Naive thymus-derived CD4-positive, alpha-beta T cell (primary cell): ENCODE measurements around the gene SUGP1. TPM values are rescaled to one million over a fixed set of nuclear protein-coding genes. Genes with fewer than 3 reads are reported as not detected.

Experiments
- ATAC-seq: fragments of 150-1000 bp; cut with Tn5 transposase; 2 replicates; pipeline ENCODE4 v1.10.0; 2021; ENCODE audit warnings: mild to moderate bottlenecking, moderate library complexity
- CTCF ChIA-PET: fragments of 350-600 bp; sonication (Branson Sonifier 250); formaldehyde crosslinking; loops from one replicate; lab custom pipeline; 2021; ENCODE audit warnings: antibody characterized with exemption; lab: Charles Lee
- POLR2A ChIA-PET: fragments of 350-600 bp; sonication (Branson Sonifier 250); formaldehyde crosslinking; loops from one replicate; lab custom pipeline; 2021; ENCODE audit warnings: antibody characterized with exemption, inconsistent platforms; lab: Charles Lee
- DNase-seq, 9 donors: peaks; one replicate each; pipeline versions ENCODE4 v3.0.0 to v3.0.0-alpha.2; 2020 to 2022; ENCODE audit warnings: mixed read lengths in 1 of 9
- H3K27ac ChIP-seq: one replicate; pipeline ENCODE4 v1.7.0; 2013; ENCODE audit warnings: mild to moderate bottlenecking, low read depth, low read length, moderate library complexity
- H3K27me3 ChIP-seq, 2 donors: one replicate each; pipeline ENCODE4 v1.7.0; 2013; ENCODE audit warnings: low read length in 2 of 2, mild to moderate bottlenecking in 2 of 2, moderate library complexity in 2 of 2; ENCODE audit not compliant: control insufficient read depth in 2 of 2, insufficient read depth in 2 of 2
- H3K36me3 ChIP-seq, 3 experiments: 1 replicate in 2 of 3; 2 replicates in 1 of 3; pipeline ENCODE4 v1.7.0; 2013; ENCODE audit warnings: low read length in 3 of 3, mild to moderate bottlenecking in 3 of 3, moderate library complexity in 1 of 3; ENCODE audit not compliant: insufficient read depth in 3 of 3, control insufficient read depth in 2 of 3
- H3K4me1 ChIP-seq, 2 donors: one replicate each; pipeline ENCODE4 v1.7.0; 2013; ENCODE audit warnings: low read length in 2 of 2, mild to moderate bottlenecking in 2 of 2, moderate library complexity in 1 of 2; ENCODE audit not compliant: control insufficient read depth in 2 of 2, insufficient read depth in 2 of 2
- H3K4me3 ChIP-seq: 2 replicates; pipeline ENCODE4 v1.7.0; 2013; ENCODE audit warnings: mild to moderate bottlenecking, low read length
- H3K9me3 ChIP-seq, 3 experiments: 1 replicate in 2 of 3; 2 replicates in 1 of 3; pipeline ENCODE4 v1.7.0; 2013; ENCODE audit warnings: low read length in 3 of 3; ENCODE audit not compliant: control insufficient read depth in 2 of 3
- H3K27ac Mint-ChIP-seq, 9 donors: one replicate each; pipeline ENCODE4 v1.8.0; 2020 to 2022; ENCODE audit warnings: mixed read lengths in 9 of 9, mild to moderate bottlenecking in 8 of 9, moderate library complexity in 5 of 9, inconsistent platforms in 2 of 9
- H3K27me3 Mint-ChIP-seq, 5 donors: one replicate each; pipeline ENCODE4 v1.8.0; 2021 to 2022; ENCODE audit warnings: mixed read lengths in 5 of 5, mild to moderate bottlenecking in 1 of 5
- H3K36me3 Mint-ChIP-seq, 5 donors: one replicate each; pipeline ENCODE4 v1.8.0; 2020 to 2022; ENCODE audit warnings: mixed read lengths in 5 of 5, mild to moderate bottlenecking in 3 of 5, inconsistent platforms in 1 of 5
- H3K4me1 Mint-ChIP-seq, 7 donors: one replicate each; pipeline ENCODE4 v1.8.0; 2020 to 2022; ENCODE audit warnings: mixed read lengths in 7 of 7, mild to moderate bottlenecking in 3 of 7, inconsistent platforms in 1 of 7
- H3K4me3 Mint-ChIP-seq, 10 donors: one replicate each; pipeline ENCODE4 v1.8.0; 2020 to 2022; ENCODE audit warnings: mild to moderate bottlenecking in 10 of 10, mixed read lengths in 10 of 10, moderate library complexity in 6 of 10, inconsistent platforms in 2 of 10
- H3K9me3 Mint-ChIP-seq, 11 donors: one replicate each; pipeline ENCODE4 v1.8.0; 2020 to 2022; ENCODE audit warnings: mixed read lengths in 11 of 11, mild to moderate bottlenecking in 4 of 11, inconsistent platforms in 1 of 11, moderate library complexity in 1 of 11
- intact Hi-C, 2 donors: fragments of 100-400 bp; cut with micrococcal nuclease; formaldehyde crosslinking; loops; one replicate each; pipeline ENCODE4 v1.15.1; 2023
- polyA plus RNA-seq, 2 donors: library from polyadenylated mRNA; unstranded; fragments of 300-500 nt; fragmentation: Illumina TruSeq; gene quantifications; one replicate each; pipeline ENCODE4 v1.2.3, GENCODE V29; 2021
- total RNA-seq, 6 experiments: library from RNA in 5 of 6; stranded (reverse) in 5 of 6; gene quantifications; 1 replicate in 5 of 6; 2 replicates in 1 of 6; pipeline ENCODE4 v1.2.3 and lab custom pipeline; 2021 to 2026

SUGP1 gene
- total and polyA plus RNA-seq, 7 experiments from 2014 or later: 36.0 to 96.6 (median 59.7) TPM

DNA sequence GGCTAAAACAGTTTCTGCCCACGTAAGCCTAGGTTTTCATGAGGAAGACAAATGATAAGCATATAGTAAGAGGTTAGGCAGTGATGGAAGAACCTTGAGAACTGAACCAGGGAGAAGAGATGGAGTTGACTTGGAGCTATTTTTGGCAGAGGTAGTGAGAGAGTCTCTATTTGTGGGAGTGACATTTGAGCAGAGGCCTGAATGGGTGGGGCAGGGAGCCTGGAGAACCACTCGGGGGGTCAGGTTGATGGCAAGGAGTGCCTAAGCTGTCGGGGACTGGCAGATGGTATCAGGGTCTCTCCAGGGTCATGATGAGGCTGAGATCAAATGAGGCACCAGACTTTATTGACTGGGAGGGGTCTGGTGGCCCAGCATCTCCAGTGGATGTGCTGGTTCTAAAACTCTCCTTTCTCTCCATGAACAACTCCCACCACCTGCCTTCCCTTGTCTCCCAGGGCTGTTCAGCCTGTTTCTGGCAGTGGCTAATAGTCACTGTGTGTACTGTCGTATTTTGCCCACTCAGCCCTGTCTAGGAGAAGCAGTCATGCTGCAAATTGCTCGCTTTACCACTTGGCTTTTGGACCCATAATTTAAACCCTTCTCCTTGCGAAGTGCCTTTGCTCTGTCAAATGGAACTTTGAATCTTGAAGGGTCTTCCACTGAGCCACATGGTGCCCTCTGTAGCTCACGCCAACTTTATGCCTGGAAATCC lies 3.9 kb upstream of the SUGP1 start:
- ChIA-PET CTCF (no interaction called here), POLR2A (interaction anchor here (0.6 to 1.5 kb wide), 3 partner anchors 10 to 714 kb away, joined by 3 read pairs; no protein-coding TSS in a partner anchor)
- peak overlapping the region in 8 of 10 donors; percentile 3 to 73 (median 28) for H3K4me3 Mint-ChIP-seq
- peaks cover 0 to 52% (median 6%) of the 10 kb centered on the region in 3 experiments for H3K36me3 ChIP-seq
- ATAC-seq: no peak
- H3K9me3 ChIP-seq: no peaks in the 10 kb centered on the region
- peaks cover 21 to 24% of the 10 kb centered on the region in 2 donors for H3K4me1 ChIP-seq
- peak overlapping the region in 7 of 9 donors; percentile 39 to 82 (median 67) for H3K27ac Mint-ChIP-seq
- H3K27ac ChIP-seq: peak overlapping the region; percentile 13
- no peak for DNase-seq
- no peaks in the 10 kb centered on the region for H3K27me3 Mint-ChIP-seq
- H3K36me3 Mint-ChIP-seq: peaks cover 6 to 32% (median 30%) of the 10 kb centered on the region in 5 donors
- intact Hi-C loops: no loop called here
- H3K27me3 ChIP-seq: no peaks in the 10 kb centered on the region
- no peak overlapping the region for H3K4me3 ChIP-seq
- peaks cover 31 to 69% (median 51%) of the 10 kb centered on the region in 7 donors for H3K4me1 Mint-ChIP-seq
- peaks cover 0 to 3% (median 0%) of the 10 kb centered on the region in 11 donors for H3K9me3 Mint-ChIP-seq

DNA sequence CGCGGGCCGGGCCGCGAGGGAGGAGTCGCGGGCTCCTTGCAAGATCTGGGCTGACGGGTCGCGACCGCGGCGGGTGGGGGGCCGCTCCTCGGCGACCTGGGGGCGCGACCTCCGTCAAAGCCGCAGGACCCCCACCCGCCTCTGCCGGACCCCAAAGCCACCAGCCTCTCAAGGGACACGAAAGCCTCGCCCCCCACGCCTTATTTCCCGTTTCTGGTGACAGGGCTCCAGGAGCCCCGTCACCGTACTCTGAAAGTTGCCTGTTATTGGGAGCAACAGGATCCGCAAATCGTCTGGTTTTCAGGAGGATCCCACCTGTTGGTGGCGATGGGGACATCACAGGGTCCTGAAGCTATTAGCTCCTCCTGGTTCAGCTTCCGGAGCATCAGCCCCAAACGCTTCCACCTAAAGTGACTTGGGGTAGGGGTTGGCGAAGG lies 850 bp upstream of the SUGP1 start:
- peaks cover 0 to 3% (median 0%) of the 10 kb centered on the region in 11 donors for H3K9me3 Mint-ChIP-seq
- H3K4me1 Mint-ChIP-seq: peaks cover 26 to 70% (median 49%) of the 10 kb centered on the region in 7 donors
- peaks cover under 1 to 35% (median 4%) of the 10 kb centered on the region in 3 experiments for H3K36me3 ChIP-seq
- peak overlapping the region; percentile 95 for H3K27ac ChIP-seq
- H3K4me1 ChIP-seq: peaks cover 23 to 30% of the 10 kb centered on the region in 2 donors
- no peaks in the 10 kb centered on the region for H3K27me3 ChIP-seq
- H3K4me3 ChIP-seq: peak overlapping the region; percentile 89
- CTCF ChIA-PET: interaction anchor here (0.6 kb wide), 1 partner anchor 124 kb away, joined by 4 read pairs; no protein-coding TSS in a partner anchor
- POLR2A ChIA-PET: interaction anchor here (0.7 to 2.0 kb wide), 4 partner anchors 8 to 140 kb away, joined by 3 to 6 read pairs (median 3); partner anchors contain the start of gene GATAD2A
- H3K27me3 Mint-ChIP-seq: no peaks in the 10 kb centered on the region
- H3K27ac Mint-ChIP-seq: peak overlapping the region; percentile 84 to 99 (median 97)
- H3K4me3 Mint-ChIP-seq: peak overlapping the region; percentile 93 to 100 (median 98)
- intact Hi-C loops: loop anchor here in 1 of 2 donors (2.0 kb wide), 1 partner anchor 44 kb away; no protein-coding TSS in a partner anchor
- ATAC-seq (no peak), DNase-seq (peak in 4 of 9 donors; percentile 7 to 26 (median 11))
- peaks cover 6 to 23% (median 19%) of the 10 kb centered on the region in 5 donors for H3K36me3 Mint-ChIP-seq
- H3K9me3 ChIP-seq: no peaks in the 10 kb centered on the region

DNA sequence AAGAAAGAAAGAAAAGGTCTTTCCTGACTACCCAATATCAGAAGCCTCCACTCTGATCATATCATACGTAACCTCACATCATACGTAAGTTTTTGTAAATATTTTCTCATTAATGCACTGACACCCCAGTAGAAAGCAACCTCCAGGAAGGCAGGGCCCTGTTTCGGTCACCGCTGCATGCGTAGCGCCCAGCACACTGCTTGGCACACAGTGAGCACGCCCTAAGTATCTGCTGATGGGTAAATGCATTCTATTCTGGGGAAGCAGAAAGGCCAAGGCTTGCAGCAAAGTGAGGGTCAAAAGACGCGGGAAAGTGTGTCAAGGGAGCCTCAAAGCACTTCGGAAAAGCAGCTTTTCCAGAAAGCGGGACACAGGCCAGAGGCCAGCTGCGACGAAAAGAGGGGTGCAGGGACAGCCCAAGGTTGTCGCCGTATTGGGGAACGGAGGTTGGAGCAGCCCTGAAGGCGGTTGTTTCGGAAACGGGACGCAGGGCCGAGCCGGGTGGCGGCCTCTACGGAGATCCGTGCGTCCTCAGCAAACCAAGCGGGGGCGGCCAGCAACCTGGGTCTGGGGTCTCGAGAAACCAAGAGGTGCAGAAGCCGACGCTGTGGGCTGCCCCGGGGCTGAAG lies 463 bp downstream of the SUGP1 start:
- H3K4me1 Mint-ChIP-seq: peaks cover 20 to 63% (median 45%) of the 10 kb centered on the region in 7 donors
- H3K9me3 ChIP-seq: no peaks in the 10 kb centered on the region
- DNase-seq: no peak
- H3K27me3 ChIP-seq: no peaks in the 10 kb centered on the region
- ATAC-seq: no peak
- intact Hi-C loops: loop anchor here (1.0 to 2.0 kb wide), 17 partner anchors 45 to 581 kb away; partner anchors contain the start of genes BORCS8 (in 2 of the 2), GATAD2A (in 2 of the 2), NDUFA13 (in 2 of the 2) and NR2C2AP (in 2 of the 2)
- peak overlapping the region; percentile 89 for H3K4me3 ChIP-seq
- H3K27me3 Mint-ChIP-seq: no peaks in the 10 kb centered on the region
- H3K4me1 ChIP-seq: peaks cover 23 to 30% of the 10 kb centered on the region in 2 donors
- ChIA-PET POLR2A (interaction anchor here (2.0 kb wide), 1 partner anchor 9 kb away, joined by 6 read pairs; no protein-coding TSS in a partner anchor), CTCF (no interaction called here)
- H3K27ac Mint-ChIP-seq: peak overlapping the region; percentile 96 to 100 (median 99)
- H3K36me3 Mint-ChIP-seq: peaks cover 3 to 21% (median 12%) of the 10 kb centered on the region in 5 donors
- peaks cover 0 to 3% (median 0%) of the 10 kb centered on the region in 11 donors for H3K9me3 Mint-ChIP-seq
- H3K36me3 ChIP-seq: peaks cover 7 to 36% (median 8%) of the 10 kb centered on the region in 3 experiments
- peak overlapping the region; percentile 93 to 100 (median 98) for H3K4me3 Mint-ChIP-seq
- H3K27ac ChIP-seq: peak overlapping the region; percentile 95

DNA sequence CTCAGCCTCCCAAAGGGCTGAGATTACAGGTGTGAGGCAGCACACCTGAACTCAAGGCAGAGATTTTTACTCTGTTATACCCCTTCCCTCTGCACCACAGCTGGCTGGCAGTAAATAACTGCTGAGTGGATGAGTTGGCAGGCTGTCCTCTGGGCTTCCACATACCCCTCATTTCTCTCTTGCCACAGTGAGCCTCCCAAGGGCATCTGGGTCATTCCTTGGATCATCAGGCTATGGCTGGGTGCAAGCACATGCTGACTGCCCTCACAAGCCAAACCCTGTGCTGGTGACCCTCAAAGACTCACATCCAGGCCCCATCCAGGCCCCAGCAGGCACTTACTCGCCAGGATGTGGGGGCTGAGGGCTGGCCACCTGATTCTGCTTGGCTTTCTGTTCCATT lies 4.2 kb downstream of the SUGP1 start:
- peaks cover 0 to 19% (median 11%) of the 10 kb centered on the region in 5 donors for H3K36me3 Mint-ChIP-seq
- no peak overlapping the region for H3K4me3 ChIP-seq
- no peaks in the 10 kb centered on the region for H3K27me3 Mint-ChIP-seq
- ATAC-seq (no peak), DNase-seq (no peak)
- no peaks in the 10 kb centered on the region for H3K27me3 ChIP-seq
- H3K9me3 ChIP-seq: no peaks in the 10 kb centered on the region
- intact Hi-C loops: no loop called here
- H3K4me3 Mint-ChIP-seq: no peak overlapping the region
- POLR2A ChIA-PET: interaction anchor here (0.6 to 1.1 kb wide), 2 partner anchors 48 to 296 kb away, joined by 3 read pairs; no protein-coding TSS in a partner anchor
- peaks cover 0 to 2% (median 0%) of the 10 kb centered on the region in 11 donors for H3K9me3 Mint-ChIP-seq
- peaks cover 8 to 13% of the 10 kb centered on the region in 2 donors for H3K4me1 ChIP-seq
- H3K4me1 Mint-ChIP-seq: peaks cover 7 to 42% (median 26%) of the 10 kb centered on the region in 7 donors
- no peak overlapping the region for H3K27ac ChIP-seq
- peak overlapping the region in 2 of 9 donors; percentile 25 to 62 for H3K27ac Mint-ChIP-seq
- peaks cover 7 to 44% (median 8%) of the 10 kb centered on the region in 3 experiments for H3K36me3 ChIP-seq
- CTCF ChIA-PET: interaction anchor here (0.9 to 1.0 kb wide), 2 partner anchors 46 to 176 kb away, joined by 3 read pairs; no protein-coding TSS in a partner anchor

DNA sequence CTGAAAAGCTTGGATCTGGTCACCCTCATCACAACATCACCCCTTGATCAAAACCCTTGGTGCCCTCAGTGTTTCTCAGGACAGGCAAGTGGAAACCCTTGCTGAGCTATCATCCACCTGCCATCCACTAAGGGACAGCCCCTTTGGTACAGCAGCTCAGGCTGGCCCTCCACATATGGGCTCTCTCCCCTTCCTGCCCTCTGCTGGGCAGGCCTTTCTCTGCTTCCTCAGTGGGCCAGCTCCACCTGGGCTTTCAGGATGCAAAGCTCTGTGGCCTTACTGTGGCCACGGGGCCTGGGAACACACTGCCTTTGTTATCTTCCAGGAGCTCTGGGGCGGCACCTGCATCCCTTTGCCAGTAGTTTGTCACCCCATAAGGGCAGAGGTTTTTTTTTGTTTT lies 4.9 kb downstream of the SUGP1 start:
- Histone ChIP-seq H3K36me3 (peaks cover 7 to 45% (median 8%) of the 10 kb centered on the region in 3 experiments), H3K4me3 (no peak overlapping the region), H3K27me3 (no peaks in the 10 kb centered on the region), H3K9me3 (no peaks in the 10 kb centered on the region), H3K4me1 (peaks cover 8 to 13% of the 10 kb centered on the region in 2 donors), H3K27ac (no peak overlapping the region)
- DNase-seq (no peak), ATAC-seq (no peak)
- Mint-ChIP-seq H3K27ac (peak overlapping the region in 3 of 9 donors; percentile 41 to 75 (median 43)), H3K4me3 (no peak overlapping the region), H3K9me3 (peaks cover 0 to 2% (median 0%) of the 10 kb centered on the region in 11 donors), H3K4me1 (peaks cover 7 to 42% (median 26%) of the 10 kb centered on the region in 7 donors), H3K27me3 (no peaks in the 10 kb centered on the region), H3K36me3 (peaks cover 0 to 20% (median 11%) of the 10 kb centered on the region in 5 donors)
- ChIA-PET POLR2A (interaction anchor here (1.1 kb wide), 1 partner anchor 49 kb away, joined by 3 read pairs; no protein-coding TSS in a partner anchor), CTCF (interaction anchor here (0.6 to 0.9 kb wide), 2 partner anchors 173 to 175 kb away, joined by 3 to 4 read pairs; no protein-coding TSS in a partner anchor)
- intact Hi-C loops: no loop called here

DNA sequence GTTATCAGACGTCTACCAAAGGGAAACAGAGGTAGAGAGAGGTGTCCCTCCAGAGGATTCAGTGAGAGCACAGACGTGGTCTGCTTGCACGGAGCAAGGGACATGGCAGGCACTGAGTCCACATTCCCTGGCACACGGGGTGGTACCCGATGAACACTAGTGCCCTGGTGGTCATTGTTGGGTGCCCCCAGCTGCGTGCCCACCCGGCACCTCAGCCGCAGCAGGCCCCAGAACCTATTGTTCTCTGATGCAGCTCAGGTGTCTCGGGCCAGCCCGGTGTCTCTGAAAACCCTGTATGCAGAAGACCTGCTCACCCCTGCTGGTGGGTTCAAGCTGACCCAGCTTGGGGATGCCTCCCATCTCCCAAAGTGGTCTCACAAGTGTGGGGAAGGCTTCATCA lies 11.9 kb downstream of the SUGP1 start:
- ChIA-PET POLR2A (no interaction called here), CTCF (no interaction called here)
- no peak overlapping the region for H3K27ac ChIP-seq
- Mint-ChIP-seq H3K36me3 (peaks cover 0 to 33% (median 7%) of the 10 kb centered on the region in 5 donors), H3K4me3 (no peak overlapping the region), H3K4me1 (peaks cover 0 to 7% (median 0%) of the 10 kb centered on the region in 7 donors), H3K27me3 (no peaks in the 10 kb centered on the region), H3K27ac (no peak overlapping the region), H3K9me3 (no peaks in the 10 kb centered on the region)
- intact Hi-C loops: no loop called here
- H3K4me3 ChIP-seq: no peak overlapping the region
- H3K4me1 ChIP-seq: no peaks in the 10 kb centered on the region
- no peak for DNase-seq
- H3K9me3 ChIP-seq: no peaks in the 10 kb centered on the region
- H3K27me3 ChIP-seq: no peaks in the 10 kb centered on the region
- ATAC-seq: no peak
- peaks cover 0 to 86% (median 10%) of the 10 kb centered on the region in 3 experiments for H3K36me3 ChIP-seq
